Measurements from ENCODE around the gene CRYAB.
"Not testable (repeated sequence)": the region's sequence is repeated elsewhere in the genome, so short reads cannot be mapped to it uniquely, and the experiment has no call there.

DNA sequence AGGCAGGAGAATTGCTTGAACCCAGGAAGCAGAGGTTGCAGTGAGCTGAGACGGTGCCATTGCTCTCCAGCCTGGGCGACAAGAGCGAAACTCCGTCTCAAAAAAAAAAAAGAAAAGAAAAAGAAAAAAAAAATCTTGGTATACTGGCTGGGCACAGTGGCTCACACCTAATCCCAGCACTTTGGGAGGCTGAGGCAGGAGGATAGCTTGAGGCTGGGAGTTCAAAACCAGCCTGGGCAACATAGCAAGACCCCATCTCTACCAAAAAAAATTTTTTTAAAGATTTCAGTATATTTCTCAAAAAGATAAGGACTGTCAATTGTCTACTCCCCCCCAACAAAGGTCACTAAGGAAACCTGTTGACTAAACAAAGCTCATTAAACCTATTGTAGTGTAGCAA lies 26.5 kb downstream of the CRYAB start:
- TF ChIP-seq USF2 (IDR thresholded peaks at IDR 0.05; ENCODE audit: borderline replicate concordance, low read depth, low read length); NFIC (IDR thresholded peaks at IDR 0.05; ENCODE audit: borderline replicate concordance): not testable (repeated sequence)
